CD4-positive, alpha-beta T cell (primary cell): ENCODE data around the gene FCAR. TPM values are rescaled to one million over a fixed set of nuclear protein-coding genes. Genes with fewer than 3 reads are reported as not detected.
"Not testable (repeated sequence)": the region's sequence is repeated elsewhere in the genome, so short reads cannot be mapped to it uniquely, and the experiment has no call there.

Experiments used
- ATAC-seq: fragments of 200-7000 bp; cut with Tn5 transposase; one replicate; pipeline ENCODE4 v1.10.0; 2022; ENCODE audit warnings: mild to moderate bottlenecking; ENCODE audit not compliant: poor library complexity
- CTCF ChIA-PET: fragments of 350-600 bp; sonication (Branson Sonifier 250); formaldehyde crosslinking; loops from one replicate; lab custom pipeline; 2021; ENCODE audit warnings: antibody characterized with exemption, inconsistent platforms; lab: Charles Lee
- POLR2A ChIA-PET: fragments of 350-600 bp; sonication (Branson Sonifier 250); formaldehyde crosslinking; loops from one replicate; lab custom pipeline; 2021; ENCODE audit warnings: antibody characterized with exemption, inconsistent platforms; lab: Charles Lee
- DNase-seq, 14 experiments: peaks; one replicate each; pipeline ENCODE4 v3.0.0-alpha.2; 2013 to 2020; ENCODE audit warnings: mixed read lengths in 2 of 14
- H3K27ac ChIP-seq, 2 donors: one replicate each; pipeline versions ENCODE4 v1.5.1 to v1.7.0; 2013; ENCODE audit warnings: low read length in 2 of 2, low read depth in 1 of 2, mild to moderate bottlenecking in 1 of 2
- H3K27me3 ChIP-seq, 2 experiments: 1 replicate in 1 of 2; 2 replicates in 1 of 2; pipeline versions ENCODE4 v1.6.1 to v1.7.0; 2013; ENCODE audit warnings: low read length in 2 of 2, control low read depth in 1 of 2, mild to moderate bottlenecking in 1 of 2, moderate library complexity in 1 of 2; ENCODE audit not compliant: insufficient read depth in 2 of 2, control insufficient read depth in 1 of 2
- H3K36me3 ChIP-seq: one replicate; pipeline ENCODE4 v1.6.1; 2013; ENCODE audit warnings: low read length, control low read depth; ENCODE audit not compliant: insufficient read depth
- H3K4me1 ChIP-seq: one replicate; pipeline ENCODE4 v1.6.1; 2013; ENCODE audit warnings: low read length, control low read depth; ENCODE audit not compliant: insufficient read depth
- H3K4me3 ChIP-seq: one replicate; pipeline ENCODE4 v1.5.1; 2013; ENCODE audit warnings: mild to moderate bottlenecking, low read length, moderate library complexity
- H3K9me3 ChIP-seq, 2 experiments: 1 replicate in 1 of 2; 2 replicates in 1 of 2; pipeline versions ENCODE4 v1.6.1 to v1.7.0; 2013; ENCODE audit warnings: low read length in 2 of 2, mild to moderate bottlenecking in 2 of 2, control low read depth in 1 of 2, moderate library complexity in 1 of 2; ENCODE audit not compliant: control insufficient read depth in 1 of 2, insufficient read depth in 1 of 2
- H3K27ac Mint-ChIP-seq: one replicate; pipeline ENCODE4 v1.8.0; 2020; ENCODE audit warnings: mixed read lengths
- H3K27me3 Mint-ChIP-seq: one replicate; pipeline ENCODE4 v1.8.0; 2021; ENCODE audit warnings: mixed read lengths
- H3K36me3 Mint-ChIP-seq: one replicate; pipeline ENCODE4 v1.8.0; 2021; ENCODE audit warnings: low read depth, mixed read lengths
- H3K4me1 Mint-ChIP-seq: one replicate; pipeline ENCODE4 v1.8.0; 2021; ENCODE audit warnings: low read depth, mixed read lengths
- H3K4me3 Mint-ChIP-seq: one replicate; pipeline ENCODE4 v1.8.0; 2020; ENCODE audit warnings: mild to moderate bottlenecking, mixed read lengths
- H3K9me3 Mint-ChIP-seq: one replicate; pipeline ENCODE4 v1.8.0; 2020; ENCODE audit warnings: mixed read lengths
- CTCF ChIP-seq: fragments of 200-600 bp; IDR thresholded peaks from one replicate; pipeline ENCODE4 v1.8.0; 2022; ENCODE audit warnings: antibody characterized with exemption, mild to moderate bottlenecking
- intact Hi-C, 2 experiments: fragments of 100-400 bp; cut with DNase I in 1 of 2; cut with micrococcal nuclease in 1 of 2; formaldehyde crosslinking; loops; one replicate each; pipeline versions ENCODE4 v1.15.1 to v1.9.0; 2023 to 2025; cut with DNase I, micrococcal nuclease
- total RNA-seq, 174 experiments: library from RNA in 2 of 174; stranded (reverse) in 2 of 174; gene quantifications; one replicate each; pipeline ENCODE4 v1.2.3 and lab custom pipeline; 2021 to 2026

FCAR gene
- total RNA-seq, 2 experiments from 2014 or later = 0.96 to 1.4 TPM

- Histone ChIP-seq H3K4me1 (no peaks in the 10 kb centered on the region), H3K9me3 (peaks cover 0 to 9% of the 10 kb centered on the region in 2 experiments), H3K36me3 (no peaks in the 10 kb centered on the region), H3K4me3 (no peak overlapping the region), H3K27me3 (no peaks in the 10 kb centered on the region), H3K27ac (no peak overlapping the region)
- DNase-seq = no peak
- peaks cover 14% of the 10 kb centered on the region for H3K27me3 Mint-ChIP-seq
- H3K9me3 Mint-ChIP-seq = no peaks in the 10 kb centered on the region
- no peaks in the 10 kb centered on the region for H3K36me3 Mint-ChIP-seq
- POLR2A ChIA-PET = no interaction called here
- H3K4me3 Mint-ChIP-seq = no peak overlapping the region
- H3K27ac Mint-ChIP-seq = no peak overlapping the region
- intact Hi-C loops = no loop called here
- no peak for TF ChIP-seq CTCF
- ATAC-seq = no peak
- CTCF ChIA-PET = interaction anchor here (0.7 kb wide), 1 partner anchor 1212 kb away, joined by 3 read pairs; no protein-coding TSS in a partner anchor
- H3K4me1 Mint-ChIP-seq = no peaks in the 10 kb centered on the region
Measured at GRCh38 chr19:54888239-54888638, 14.2 kb downstream of the FCAR start.

- Mint-ChIP-seq H3K4me3 (no peak overlapping the region), H3K36me3 (no peaks in the 10 kb centered on the region), H3K9me3 (no peaks in the 10 kb centered on the region), H3K27me3 (peaks cover 14% of the 10 kb centered on the region), H3K4me1 (no peaks in the 10 kb centered on the region), H3K27ac (no peak overlapping the region)
- intact Hi-C loops = no loop called here
- ChIA-PET CTCF (no interaction called here), POLR2A (no interaction called here)
- TF ChIP-seq CTCF = no peak
- Histone ChIP-seq H3K9me3 (no peaks in the 10 kb centered on the region), H3K27ac (no peak overlapping the region), H3K4me3 (no peak overlapping the region), H3K4me1 (no peaks in the 10 kb centered on the region), H3K27me3 (no peaks in the 10 kb centered on the region), H3K36me3 (no peaks in the 10 kb centered on the region)
- no peak for DNase-seq
- no peak for ATAC-seq
Measured at GRCh38 chr19:54889566-54889965, 15.5 kb downstream of the FCAR start.

GRCh38 chr19:54893406-54893805 is 19.4 kb downstream of the FCAR start:
- Mint-ChIP-seq H3K4me1 (no peaks in the 10 kb centered on the region), H3K9me3 (no peaks in the 10 kb centered on the region), H3K27ac (no peak overlapping the region), H3K36me3 (no peaks in the 10 kb centered on the region), H3K4me3 (no peak overlapping the region), H3K27me3 (peaks cover 25% of the 10 kb centered on the region)
- DNase-seq (no peak), ATAC-seq (no peak)
- Histone ChIP-seq H3K4me1 (no peaks in the 10 kb centered on the region), H3K27ac (no peak overlapping the region), H3K36me3 (no peaks in the 10 kb centered on the region), H3K27me3 (peaks cover 0 to 4% of the 10 kb centered on the region in 2 experiments), H3K4me3 (no peak overlapping the region), H3K9me3 (no peaks in the 10 kb centered on the region)
- intact Hi-C loops = no loop called here
- CTCF ChIA-PET = no interaction called here
- no peak for TF ChIP-seq CTCF
- POLR2A ChIA-PET = no interaction called here

- ATAC-seq, H3K27me3 ChIP-seq, H3K4me3 Mint-ChIP-seq, H3K4me3 ChIP-seq, CTCF ChIA-PET, H3K27ac ChIP-seq, DNase-seq, H3K9me3 Mint-ChIP-seq, H3K36me3 ChIP-seq, intact Hi-C loops, H3K36me3 Mint-ChIP-seq, POLR2A ChIA-PET, H3K4me1 Mint-ChIP-seq, H3K4me1 ChIP-seq, H3K27ac Mint-ChIP-seq, H3K9me3 ChIP-seq: not testable (repeated sequence)
- H3K27me3 Mint-ChIP-seq = peaks cover 32% of the 10 kb centered on the region
Measured at GRCh38 chr19:54894106-54894505, 20.1 kb downstream of the FCAR start.
